Measurements from ENCODE around the gene TBC1D14. TPM values are rescaled to one million over a fixed set of nuclear protein-coding genes. Genes with fewer than 3 reads are reported as not detected.

Gene TBC1D14, protein sequence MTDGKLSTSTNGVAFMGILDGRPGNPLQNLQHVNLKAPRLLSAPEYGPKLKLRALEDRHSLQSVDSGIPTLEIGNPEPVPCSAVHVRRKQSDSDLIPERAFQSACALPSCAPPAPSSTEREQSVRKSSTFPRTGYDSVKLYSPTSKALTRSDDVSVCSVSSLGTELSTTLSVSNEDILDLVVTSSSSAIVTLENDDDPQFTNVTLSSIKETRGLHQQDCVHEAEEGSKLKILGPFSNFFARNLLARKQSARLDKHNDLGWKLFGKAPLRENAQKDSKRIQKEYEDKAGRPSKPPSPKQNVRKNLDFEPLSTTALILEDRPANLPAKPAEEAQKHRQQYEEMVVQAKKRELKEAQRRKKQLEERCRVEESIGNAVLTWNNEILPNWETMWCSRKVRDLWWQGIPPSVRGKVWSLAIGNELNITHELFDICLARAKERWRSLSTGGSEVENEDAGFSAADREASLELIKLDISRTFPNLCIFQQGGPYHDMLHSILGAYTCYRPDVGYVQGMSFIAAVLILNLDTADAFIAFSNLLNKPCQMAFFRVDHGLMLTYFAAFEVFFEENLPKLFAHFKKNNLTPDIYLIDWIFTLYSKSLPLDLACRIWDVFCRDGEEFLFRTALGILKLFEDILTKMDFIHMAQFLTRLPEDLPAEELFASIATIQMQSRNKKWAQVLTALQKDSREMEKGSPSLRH
- 20.8 and 26.4 TPM in 2 replicates for total RNA-seq

DNA sequence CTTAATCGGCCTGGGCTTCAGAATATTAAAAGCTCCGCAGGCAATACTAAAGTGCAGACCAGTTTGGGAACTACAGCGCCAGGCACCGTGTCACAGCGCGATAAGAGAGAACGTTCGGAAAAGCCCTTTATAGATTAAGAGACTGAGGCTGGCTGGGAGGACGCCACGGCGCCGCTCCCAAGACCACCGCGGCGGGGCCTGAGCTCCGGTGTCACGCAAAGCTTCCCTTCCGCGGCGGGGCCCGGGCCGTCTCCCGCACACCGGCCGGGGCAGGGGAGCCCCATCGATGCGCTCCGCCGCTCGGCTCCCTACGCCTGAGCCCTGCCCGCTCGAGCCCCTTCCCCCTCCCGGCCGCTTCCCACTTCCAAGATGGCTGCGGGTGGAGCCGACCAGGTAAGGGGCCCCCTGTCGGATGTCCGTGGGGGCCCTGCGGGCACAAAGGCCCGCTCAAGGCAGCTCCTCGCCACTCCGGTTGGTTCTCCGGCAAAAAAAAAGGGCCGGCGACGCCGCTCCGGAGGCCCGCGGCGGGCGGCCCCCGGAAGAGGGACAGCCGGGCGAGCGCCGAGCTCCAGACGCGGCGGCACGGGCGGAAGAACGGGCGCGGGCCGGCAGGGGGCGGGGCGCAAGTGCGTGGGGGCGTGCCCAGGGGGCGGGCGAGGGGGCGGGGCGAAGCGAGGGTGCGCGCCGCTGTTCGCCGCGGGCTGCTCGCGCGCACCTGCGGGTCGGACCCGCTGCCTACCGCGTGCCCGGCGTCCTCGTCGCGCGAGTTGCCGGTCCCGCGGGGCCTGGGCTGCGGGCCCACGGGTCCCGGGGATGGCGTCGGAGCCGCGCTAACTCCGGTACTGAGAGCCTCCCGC, at the start of gene TBC1D14:
TSS of gene TBC1D14 (plus strand) at position 714 of the 857 bp plus-strand sequence. CDS start 13,564 bp downstream, outside the sequence.

DNA sequence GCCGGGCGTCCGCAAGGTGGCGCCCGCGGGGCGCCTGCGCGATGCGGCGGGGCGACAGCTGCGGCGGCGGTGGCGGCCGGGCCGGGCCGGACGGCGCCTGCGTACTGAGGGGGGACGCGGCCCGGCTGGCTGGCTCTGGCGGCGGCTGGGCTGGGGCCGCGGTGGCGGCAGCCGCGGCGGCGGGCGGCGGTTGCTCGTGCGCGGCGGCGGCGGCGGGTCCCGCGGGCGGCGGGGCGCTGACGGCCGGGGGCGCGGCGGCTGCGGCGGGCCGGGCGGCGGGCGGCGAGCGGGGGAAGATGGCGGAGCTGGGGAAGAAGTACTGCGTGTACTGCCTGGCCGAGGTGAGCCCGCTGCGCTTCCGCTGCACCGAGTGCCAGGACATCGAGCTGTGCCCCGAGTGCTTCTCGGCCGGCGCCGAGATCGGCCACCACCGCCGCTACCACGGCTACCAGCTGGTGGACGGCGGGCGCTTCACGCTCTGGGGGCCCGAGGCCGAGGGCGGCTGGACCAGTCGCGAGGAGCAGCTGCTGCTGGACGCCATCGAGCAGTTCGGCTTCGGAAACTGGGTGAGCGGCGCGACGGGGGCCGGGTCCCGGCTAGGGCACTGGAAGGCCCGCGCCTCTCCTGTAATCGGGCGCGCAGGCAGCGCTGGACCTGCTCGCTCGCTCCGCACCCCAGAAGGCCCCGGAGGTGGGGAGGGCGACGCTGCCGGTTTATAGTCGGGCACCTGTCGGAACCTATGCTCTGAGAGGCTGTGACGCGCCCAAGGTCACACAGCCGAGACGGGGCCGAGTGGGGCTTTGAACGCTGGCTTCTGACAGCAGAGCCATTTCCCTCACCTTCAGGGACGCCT, 133.9 kb downstream of the TBC1D14 start, which contains the start of gene TADA2B:
TSS of gene TADA2B (plus strand) at position 89 of the 853 bp plus-strand sequence. CDS start at position 297, 208 bp downstream.

DNA sequence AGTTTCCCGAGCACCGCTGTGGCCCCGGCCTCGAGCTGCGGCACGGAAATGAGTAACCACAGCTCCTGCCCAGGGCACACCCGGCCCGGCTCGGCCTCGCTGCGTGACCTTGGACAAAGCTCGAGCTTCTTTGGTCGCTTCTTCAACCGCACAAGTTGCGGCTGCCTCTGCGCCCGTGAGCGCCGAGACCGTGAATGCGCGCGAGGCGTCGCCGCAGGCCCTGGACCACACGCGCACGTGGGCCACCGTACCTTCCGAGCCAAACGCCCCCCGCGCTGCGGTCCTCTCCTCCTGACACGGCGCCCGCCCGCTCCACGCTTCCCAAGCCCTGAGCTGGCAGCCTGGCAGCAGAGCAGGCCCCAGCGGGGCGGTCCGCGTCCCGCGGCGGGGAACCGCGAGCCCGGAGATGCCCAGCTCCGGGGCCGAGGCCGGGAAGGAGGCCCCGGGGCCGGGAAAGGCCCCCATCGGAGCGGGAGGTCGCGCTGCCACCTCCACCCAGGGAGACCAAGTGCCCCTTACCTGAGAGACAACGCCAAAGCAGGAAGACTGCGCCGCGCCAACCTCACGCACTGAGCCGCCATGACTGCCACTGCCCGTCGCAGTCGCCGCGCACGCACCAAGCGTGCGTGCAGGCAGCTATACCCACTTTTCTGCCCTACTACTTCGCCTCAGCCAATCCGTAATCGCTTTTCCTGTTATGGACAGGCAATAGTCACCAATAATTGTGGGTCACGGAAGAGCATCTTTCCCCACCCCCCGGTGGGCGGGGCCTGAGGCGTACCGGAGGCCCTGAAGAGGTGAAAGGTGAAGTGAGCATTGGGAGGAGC, 158.0 kb downstream of the TBC1D14 start, which contains the start of gene GRPEL1:
TSS of gene GRPEL1 (minus strand) at position 613 of the 827 bp plus-strand sequence. CDS start at position 581, 32 bp downstream.

Other genes with a start within 250 kb of the TBC1D14 start
- 0.39 TPM in 1 of 2 replicates, not detected in the other for gene S100P, start 215.9 kb upstream of the TBC1D14 start, total RNA-seq
- gene MRFAP1L1, start 200.0 kb upstream of the TBC1D14 start, total RNA-seq: 31.3 and 52.2 TPM in 2 replicates
- 17.0 and 25.7 TPM in 2 replicates for gene BLOC1S4, start 193.7 kb upstream of the TBC1D14 start, total RNA-seq
- 10.9 and 15.8 TPM in 2 replicates for gene KIAA0232, start 127.1 kb upstream of the TBC1D14 start, total RNA-seq
- 8.1 and 13.5 TPM in 2 replicates for gene TADA2B, start 133.5 kb downstream of the TBC1D14 start, total RNA-seq
- 29.3 and 39.8 TPM in 2 replicates for gene GRPEL1, start 158.2 kb downstream of the TBC1D14 start, total RNA-seq